DOHH2 (cell line): ENCODE measurements around the gene ZBTB7B.

Experiments used
- H3F3A ChIP-seq: fragments of 200-600 bp; sonication (generic), shearing (Covaris generic); 2 replicates; pipeline ENCODE4 v1.6.0; 2016; ENCODE audit warnings: antibody characterized with exemption, mild to moderate bottlenecking; ENCODE audit not compliant: control insufficient read depth, insufficient read depth
- H3K27ac ChIP-seq: fragments of 200-600 bp; sonication (generic); 2 replicates; pipeline ENCODE4 v1.5.1; 2014; ENCODE audit warnings: low read depth, mild to moderate bottlenecking, low read length, moderate library complexity
- H3K27me3 ChIP-seq: fragments of 200-600 bp; sonication (generic); 2 replicates; pipeline ENCODE4 v1.6.1; 2014; ENCODE audit warnings: mild to moderate bottlenecking, low read length, mixed read lengths; ENCODE audit not compliant: control insufficient read depth
- H3K36me3 ChIP-seq: fragments of 200-600 bp; sonication (generic); 2 replicates; pipeline ENCODE4 v1.6.1; 2014; ENCODE audit warnings: mild to moderate bottlenecking, low read length, moderate library complexity, mixed read lengths; ENCODE audit not compliant: control insufficient read depth
- H3K4me1 ChIP-seq: fragments of 200-600 bp; sonication (generic); 2 replicates; pipeline ENCODE4 v1.6.1; 2014; ENCODE audit warnings: mild to moderate bottlenecking, low read length, mixed read lengths; ENCODE audit not compliant: control insufficient read depth
- H3K4me2 ChIP-seq: fragments of 200-600 bp; sonication (generic); 2 replicates; pipeline ENCODE4 v1.6.0; 2014; ENCODE audit warnings: mild to moderate bottlenecking, low read length, moderate library complexity
- H3K4me3 ChIP-seq: fragments of 200-600 bp; sonication (generic); 2 replicates; pipeline ENCODE4 v1.5.1; 2014; ENCODE audit warnings: mild to moderate bottlenecking, low read length, mixed read lengths
- H3K79me2 ChIP-seq: fragments of 200-600 bp; sonication (generic); 2 replicates; pipeline ENCODE4 v1.6.1; 2014; ENCODE audit warnings: mild to moderate bottlenecking, low read length, mixed read lengths; ENCODE audit not compliant: control insufficient read depth
- H3K9me2 ChIP-seq: fragments of 200-600 bp; sonication (generic); replicated peaks from 2 replicates; pipeline ENCODE4 v1.6.1; 2014; ENCODE audit warnings: mild to moderate bottlenecking, low read length, mixed read lengths; ENCODE audit not compliant: control insufficient read depth
- H3K9me3 ChIP-seq: fragments of 200-600 bp; sonication (generic); 2 replicates; pipeline ENCODE4 v1.6.1; 2014; ENCODE audit warnings: antibody characterized with exemption, low read length, mixed read lengths; ENCODE audit not compliant: control insufficient read depth, insufficient read depth
- H4K20me1 ChIP-seq: fragments of 200-600 bp; sonication (generic); 2 replicates; pipeline ENCODE4 v1.6.0; 2014; ENCODE audit warnings: low read depth, mild to moderate bottlenecking, antibody characterized with exemption, low read length, moderate library complexity; ENCODE audit not compliant: control insufficient read depth, insufficient read depth
- EZH2phosphoT487 ChIP-seq: fragments of 200-600 bp; sonication (generic); IDR thresholded peaks from 2 replicates; pipeline ENCODE4 v1.6.1; 2017; ENCODE audit warnings: borderline replicate concordance, mild to moderate bottlenecking, antibody characterized with exemption, low read length, moderate library complexity, mixed read lengths
- TF ChIP-seq, protein P1 (sequence below): fragments of 200-600 bp; sonication (generic); IDR thresholded peaks from one replicate; pipeline ENCODE4 v1.5.1; 2014; ENCODE audit warnings: antibody characterized with exemption, mild to moderate bottlenecking, low read depth, low read length; ENCODE audit not compliant: poor library complexity, severe bottlenecking

The ZBTB7B gene

GRCh38 chr1:155001675-155002463, 733 bp upstream of the ZBTB7B start:
- Histone ChIP-seq H3K27me3 (no peaks in the 10 kb centered on the region), H3K4me3 (peak overlapping the region; percentile 92), H3K4me2 (peak overlapping the region; percentile 81), H4K20me1 (no peaks in the 10 kb centered on the region), H3K79me2 (peaks cover 26% of the 10 kb centered on the region), H3F3A (peaks cover 36% of the 10 kb centered on the region), H3K9me3 (no peaks in the 10 kb centered on the region), H3K4me1 (peaks cover 62% of the 10 kb centered on the region), H3K9me2 (no peaks in the 10 kb centered on the region), H3K27ac (peak overlapping the region; percentile 80), H3K36me3 (no peaks in the 10 kb centered on the region)
- TF ChIP-seq, protein P1, sequence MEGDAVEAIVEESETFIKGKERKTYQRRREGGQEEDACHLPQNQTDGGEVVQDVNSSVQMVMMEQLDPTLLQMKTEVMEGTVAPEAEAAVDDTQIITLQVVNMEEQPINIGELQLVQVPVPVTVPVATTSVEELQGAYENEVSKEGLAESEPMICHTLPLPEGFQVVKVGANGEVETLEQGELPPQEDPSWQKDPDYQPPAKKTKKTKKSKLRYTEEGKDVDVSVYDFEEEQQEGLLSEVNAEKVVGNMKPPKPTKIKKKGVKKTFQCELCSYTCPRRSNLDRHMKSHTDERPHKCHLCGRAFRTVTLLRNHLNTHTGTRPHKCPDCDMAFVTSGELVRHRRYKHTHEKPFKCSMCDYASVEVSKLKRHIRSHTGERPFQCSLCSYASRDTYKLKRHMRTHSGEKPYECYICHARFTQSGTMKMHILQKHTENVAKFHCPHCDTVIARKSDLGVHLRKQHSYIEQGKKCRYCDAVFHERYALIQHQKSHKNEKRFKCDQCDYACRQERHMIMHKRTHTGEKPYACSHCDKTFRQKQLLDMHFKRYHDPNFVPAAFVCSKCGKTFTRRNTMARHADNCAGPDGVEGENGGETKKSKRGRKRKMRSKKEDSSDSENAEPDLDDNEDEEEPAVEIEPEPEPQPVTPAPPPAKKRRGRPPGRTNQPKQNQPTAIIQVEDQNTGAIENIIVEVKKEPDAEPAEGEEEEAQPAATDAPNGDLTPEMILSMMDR, result peak; percentile 57
- TF ChIP-seq EZH2phosphoT487, result no peak

- peak overlapping the region; percentile 68 for H3K27ac ChIP-seq
- H3K4me2 ChIP-seq, result peak overlapping the region; percentile 93
- H4K20me1 ChIP-seq, result no peaks in the 10 kb centered on the region
- no peak for TF ChIP-seq EZH2phosphoT487
- TF ChIP-seq, protein P1, result no peak
- peaks cover 74% of the 10 kb centered on the region for H3K4me1 ChIP-seq
- no peaks in the 10 kb centered on the region for H3K27me3 ChIP-seq
- H3K9me2 ChIP-seq, result no peaks in the 10 kb centered on the region
- H3K4me3 ChIP-seq, result peak overlapping the region; percentile 93
- H3K36me3 ChIP-seq, result no peaks in the 10 kb centered on the region
- H3K79me2 ChIP-seq, result peaks cover 28% of the 10 kb centered on the region
- no peaks in the 10 kb centered on the region for H3K9me3 ChIP-seq
- peaks cover 31% of the 10 kb centered on the region for H3F3A ChIP-seq
Observed at GRCh38 chr1:155003227-155003765, 694 bp downstream of the ZBTB7B start.

DNA sequence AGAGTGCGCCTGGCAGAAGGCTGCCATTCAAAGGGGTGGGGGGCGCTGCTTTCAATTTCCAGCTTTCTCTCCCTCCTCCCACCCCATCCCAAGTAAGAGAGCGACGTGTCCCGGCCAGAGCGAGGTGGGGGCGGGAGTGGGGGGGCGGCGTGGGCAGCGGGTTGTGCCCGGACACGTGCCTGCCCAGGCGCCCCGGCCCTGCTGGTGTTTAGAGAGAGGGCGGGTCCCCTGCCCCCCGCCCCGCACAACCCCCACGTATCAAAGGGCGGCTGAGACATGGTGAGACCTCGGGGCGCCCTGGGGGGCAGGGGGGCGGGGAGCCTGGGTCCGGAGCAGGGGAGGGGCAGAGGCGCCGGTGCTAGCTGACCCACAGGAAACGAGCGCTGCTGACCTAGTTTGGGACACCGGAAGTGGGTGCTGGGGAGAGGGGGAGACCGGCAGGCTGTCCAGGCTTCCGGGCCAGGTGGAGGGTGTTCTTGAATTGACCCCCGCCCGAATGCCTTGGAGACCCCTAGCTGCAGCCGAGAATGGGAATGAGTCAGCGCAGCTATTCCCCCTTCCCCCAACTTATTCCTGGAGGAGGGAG, 1.3 kb downstream of the ZBTB7B start:
- peaks cover 76% of the 10 kb centered on the region for H3K4me1 ChIP-seq
- TF ChIP-seq EZH2phosphoT487, result no peak
- TF ChIP-seq, protein P1, result no peak
- H3K27me3 ChIP-seq, result no peaks in the 10 kb centered on the region
- H3F3A ChIP-seq, result peaks cover 31% of the 10 kb centered on the region
- H4K20me1 ChIP-seq, result no peaks in the 10 kb centered on the region
- H3K4me2 ChIP-seq, result peak overlapping the region; percentile 93
- peak overlapping the region; percentile 93 for H3K4me3 ChIP-seq
- no peaks in the 10 kb centered on the region for H3K36me3 ChIP-seq
- H3K9me3 ChIP-seq, result no peaks in the 10 kb centered on the region
- no peaks in the 10 kb centered on the region for H3K9me2 ChIP-seq
- H3K79me2 ChIP-seq, result peaks cover 28% of the 10 kb centered on the region
- H3K27ac ChIP-seq, result peak overlapping the region; percentile 68
